HCT116 (cell line): ENCODE data around the gene SORCS2. TPM values are rescaled to one million over a fixed set of nuclear protein-coding genes. Genes with fewer than 3 reads are reported as not detected.

Experiments used
- ATAC-seq: fragments of 200-7000 bp; cut with Tn5 transposase; 2 replicates; pipeline ENCODE4 v1.9.1; 2020; ENCODE audit warnings: mild to moderate bottlenecking, moderate library complexity
- BruUV-seq: library from RNA; stranded (reverse); fragments of 400-500 nt; replicated peaks from 2 replicates; lab custom pipeline; 2021; lab: Mats Ljungman, UMichigan
- CTCF ChIA-PET: fragments of 300-600 bp; sonication (Branson Sonifier 250); formaldehyde crosslinking; loops from one replicate; lab custom pipeline; 2021; ENCODE audit warnings: antibody characterized with exemption; lab: Charles Lee
- POLR2A ChIA-PET: fragments of 300-600, 350-600 bp; sonication (Branson Sonifier 250); formaldehyde crosslinking; loops from one replicate; lab custom pipeline; 2021; ENCODE audit warnings: antibody characterized with exemption; lab: Charles Lee
- RAD21 ChIA-PET, 2 experiments: fragments of 300-600 bp; sonication (Branson Sonifier 250); formaldehyde crosslinking; loops; one replicate each; lab custom pipeline; 2023; ENCODE audit warnings: low total read pairs in 2 of 2; ENCODE audit not compliant: uncharacterized antibody in 2 of 2, unreplicated experiment in 2 of 2, low non-redundant PET in 1 of 2; lab: Charles Lee
- DNase-seq: peaks from one replicate; pipeline ENCODE4 v3.0.0-alpha.2; 2010; ENCODE audit warnings: low read depth, low spot score
- H2AFZ ChIP-seq: fragments of 200-600 bp; shearing (Covaris generic), sonication (generic); 2 replicates; pipeline ENCODE4 v1.6.1; 2017; ENCODE audit warnings: low read depth, mixed run types, mixed read lengths, antibody characterized with exemption, low read length; ENCODE audit not compliant: poor library complexity, severe bottlenecking
- H3K27ac ChIP-seq: 2 replicates; pipeline ENCODE4 v1.5.1; 2012; ENCODE audit warnings: low read depth, low read length
- H3K27me3 ChIP-seq: fragments of 200-600 bp; sonication (generic); 2 replicates; pipeline ENCODE4 v1.6.1; 2016; ENCODE audit warnings: mixed run types, low read length, mixed read lengths; ENCODE audit not compliant: insufficient read depth
- H3K36me3 ChIP-seq, 2 experiments: fragments of 200-500 bp in 1 of 2; fragments of 200-600 bp in 1 of 2; sonication (Bioruptor generic) in 1 of 2; sonication (generic) in 1 of 2; 2 replicates each; pipeline versions ENCODE4 v1.5.1 to v1.6.1; 2014 to 2016; ENCODE audit warnings: low read length in 2 of 2, inconsistent platforms in 1 of 2, mixed read lengths in 1 of 2, mixed run types in 1 of 2; ENCODE audit not compliant: insufficient read depth in 2 of 2, control insufficient read depth in 1 of 2
- H3K4me1 ChIP-seq, 2 experiments: fragments of 200-600 bp in 1 of 2; sonication (generic) in 1 of 2; 2 replicates each; pipeline versions ENCODE4 v1.5.1 to v1.6.1; 2012 to 2017; ENCODE audit warnings: low read length in 2 of 2, inconsistent platforms in 1 of 2, mild to moderate bottlenecking in 1 of 2, mixed read lengths in 1 of 2, mixed run types in 1 of 2, moderate library complexity in 1 of 2; ENCODE audit not compliant: insufficient read depth in 2 of 2, control insufficient read depth in 1 of 2
- H3K4me2 ChIP-seq: fragments of 200-600 bp; sonication (generic); 2 replicates; pipeline ENCODE4 v1.6.1; 2017; ENCODE audit warnings: mixed run types, low read length, mixed read lengths
- H3K4me3 ChIP-seq, 2 experiments: fragments of 200-600 bp in 1 of 2; sonication (generic) in 1 of 2; replicated peaks in 1 of 2; 2 replicates each; pipeline ENCODE4 v1.5.1; 2011 to 2016; ENCODE audit warnings: low read length in 2 of 2, control low read depth in 1 of 2, low read depth in 1 of 2, mild to moderate bottlenecking in 1 of 2, mixed read lengths in 1 of 2, mixed run types in 1 of 2
- H3K79me2 ChIP-seq: fragments of 200-600 bp; sonication (generic); 2 replicates; pipeline ENCODE4 v1.6.1; 2017; ENCODE audit warnings: mild to moderate bottlenecking, mixed run types, low read length, moderate library complexity, mixed read lengths; ENCODE audit not compliant: insufficient read depth
- H3K9ac ChIP-seq: fragments of 200-600 bp; sonication (generic); 2 replicates; pipeline ENCODE4 v1.6.1; 2016; ENCODE audit warnings: low read length, mixed read lengths
- H3K9me2 ChIP-seq: fragments of 200-600 bp; sonication (generic), shearing (Covaris generic); 2 replicates; pipeline ENCODE4 v1.6.1; 2017; ENCODE audit warnings: mixed run types, mild to moderate bottlenecking, moderate library complexity; ENCODE audit not compliant: insufficient read depth
- H3K9me3 ChIP-seq, 2 experiments: fragments of 200-500 bp in 1 of 2; fragments of 200-600 bp in 1 of 2; sonication (Bioruptor generic) in 1 of 2; sonication (generic) in 1 of 2; 2 replicates each; pipeline ENCODE4 v1.6.1; 2014 to 2017; ENCODE audit warnings: low read length in 2 of 2, mixed read lengths in 2 of 2, inconsistent platforms in 1 of 2, low read depth in 1 of 2, mild to moderate bottlenecking in 1 of 2, mixed run types in 1 of 2, moderate library complexity in 1 of 2; ENCODE audit not compliant: control insufficient read depth in 1 of 2, insufficient read depth in 1 of 2
- H4K20me1 ChIP-seq: fragments of 200-600 bp; sonication (generic), shearing (Covaris generic); 2 replicates; pipeline ENCODE4 v1.6.1; 2017; ENCODE audit warnings: mixed run types, mild to moderate bottlenecking, moderate library complexity; ENCODE audit not compliant: insufficient read depth
- CEBPB ChIP-seq: IDR thresholded peaks from 2 replicates; pipeline ENCODE4 v1.6.1; 2012; ENCODE audit warnings: low read depth
- CTCF ChIP-seq, 3 experiments: fragments of 200-600 bp in 1 of 3; sonication (generic) in 1 of 3; IDR thresholded peaks in 2 of 3; conservative IDR thresholded peaks in 1 of 3; 2 replicates each; pipeline ENCODE4 v1.5.1; 2012 to 2017; ENCODE audit warnings: low read depth in 2 of 3, low read length in 2 of 3, antibody characterized with exemption in 1 of 3, borderline replicate concordance in 1 of 3, control low read depth in 1 of 3, mild to moderate bottlenecking in 1 of 3, mixed read lengths in 1 of 3, mixed run types in 1 of 3, moderate library complexity in 1 of 3; ENCODE audit not compliant: insufficient read depth in 1 of 3
- EZH2 ChIP-seq: fragments of 200-600 bp; sonication (generic); IDR thresholded peaks from 2 replicates; pipeline ENCODE4 v1.6.1; 2017; ENCODE audit warnings: antibody characterized with exemption, mixed run types
- FOSL1 ChIP-seq: IDR thresholded peaks from 2 replicates; pipeline ENCODE4 v1.6.1; 2012; ENCODE audit warnings: low read depth
- JUND ChIP-seq: IDR thresholded peaks from 2 replicates; pipeline ENCODE4 v1.6.1; 2012
- REST ChIP-seq: IDR thresholded peaks from 2 replicates; pipeline ENCODE4 v1.6.1; 2012; ENCODE audit warnings: low read depth
- intact Hi-C: fragments of 100-400 bp; cut with micrococcal nuclease; formaldehyde crosslinking; loops from 2 replicates; pipeline ENCODE4 v1.10.0; 2022
- total RNA-seq: library from RNA; stranded (reverse); gene quantifications from one replicate; pipeline ENCODE4 v1.2.1, GENCODE V29; 2021; ENCODE audit not compliant: unreplicated experiment
- TF ChIP-seq, protein P1 (sequence below): IDR thresholded peaks from 2 replicates; pipeline ENCODE4 v1.6.1; 2011; ENCODE audit warnings: mild to moderate bottlenecking, low read length, moderate library complexity; ENCODE audit not compliant: insufficient replicate concordance; ENCODE audit errors: extremely low read depth

The SORCS2 gene
- total RNA-seq, 1 experiment from 2014 or later: 0.37 TPM

DNA sequence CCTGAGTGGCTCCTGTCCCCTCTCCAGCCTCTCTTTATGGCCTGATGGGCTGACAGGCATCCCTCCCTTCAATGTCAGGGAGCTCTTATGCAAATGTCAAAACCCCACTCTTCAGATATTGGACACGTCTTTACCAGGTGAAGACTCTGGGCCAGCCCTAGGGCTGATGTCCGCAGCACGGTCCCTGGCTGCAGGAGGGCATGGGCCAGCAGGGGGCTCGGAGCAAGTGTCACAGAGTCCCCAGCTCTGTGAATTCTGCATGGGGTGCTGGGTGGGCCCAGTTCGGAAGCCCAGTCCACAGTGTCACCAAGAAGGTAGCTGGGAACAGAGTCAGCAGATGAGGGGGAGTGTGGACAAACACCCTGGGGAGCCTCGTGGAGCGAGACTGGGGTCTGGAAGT is 282.0 kb downstream of the SORCS2 start:
- ChIA-PET CTCF (no interaction called here), POLR2A (no interaction called here), RAD21 (no interaction called here)
- Histone ChIP-seq H3K36me3 (no peaks in the 10 kb centered on the region), H3K9me2 (no peaks in the 10 kb centered on the region), H2AFZ (no peak overlapping the region), H3K4me1 (no peaks in the 10 kb centered on the region), H3K9ac (no peak overlapping the region), H3K4me2 (no peak overlapping the region), H3K4me3 (no peak overlapping the region), H4K20me1 (no peaks in the 10 kb centered on the region), H3K79me2 (no peaks in the 10 kb centered on the region), H3K27me3 (peaks cover 12% of the 10 kb centered on the region), H3K9me3 (no peaks in the 10 kb centered on the region), H3K27ac (no peak overlapping the region)
- ATAC-seq: no peak; the same call in 1 of the 2 replicates
- TF ChIP-seq, protein P1, sequence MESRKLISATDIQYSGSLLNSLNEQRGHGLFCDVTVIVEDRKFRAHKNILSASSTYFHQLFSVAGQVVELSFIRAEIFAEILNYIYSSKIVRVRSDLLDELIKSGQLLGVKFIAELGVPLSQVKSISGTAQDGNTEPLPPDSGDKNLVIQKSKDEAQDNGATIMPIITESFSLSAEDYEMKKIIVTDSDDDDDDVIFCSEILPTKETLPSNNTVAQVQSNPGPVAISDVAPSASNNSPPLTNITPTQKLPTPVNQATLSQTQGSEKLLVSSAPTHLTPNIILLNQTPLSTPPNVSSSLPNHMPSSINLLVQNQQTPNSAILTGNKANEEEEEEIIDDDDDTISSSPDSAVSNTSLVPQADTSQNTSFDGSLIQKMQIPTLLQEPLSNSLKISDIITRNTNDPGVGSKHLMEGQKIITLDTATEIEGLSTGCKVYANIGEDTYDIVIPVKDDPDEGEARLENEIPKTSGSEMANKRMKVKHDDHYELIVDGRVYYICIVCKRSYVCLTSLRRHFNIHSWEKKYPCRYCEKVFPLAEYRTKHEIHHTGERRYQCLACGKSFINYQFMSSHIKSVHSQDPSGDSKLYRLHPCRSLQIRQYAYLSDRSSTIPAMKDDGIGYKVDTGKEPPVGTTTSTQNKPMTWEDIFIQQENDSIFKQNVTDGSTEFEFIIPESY: no peak
- no peak for TF ChIP-seq JUND
- 0 out of 6 replicates have a peak, but pooled peaks of 1 of the 3 experiments have one; percentile 4 for TF ChIP-seq CTCF (IDR thresholded peaks at IDR 0.05 in 2 of 3, conservative IDR thresholded peaks at IDR 0.05 in 1 of 3; ENCODE audit: borderline replicate concordance in 1 of 3, insufficient read depth in 1 of 3, low read depth in 2 of 3, low read length in 2 of 3)
- intact Hi-C loops: no loop called here
- DNase-seq: no peak
- BruUV-seq: no TSS peak

GRCh38 chr4:7475207-7475606 is 282.9 kb downstream of the SORCS2 start:
- Histone ChIP-seq H4K20me1 (no peaks in the 10 kb centered on the region), H3K9me2 (no peaks in the 10 kb centered on the region), H3K36me3 (no peaks in the 10 kb centered on the region), H3K27ac (no peak overlapping the region), H3K9ac (no peak overlapping the region), H3K27me3 (peaks cover 5% of the 10 kb centered on the region; the same call in 1 of the 2 replicates), H3K4me1 (no peaks in the 10 kb centered on the region), H3K4me3 (no peak overlapping the region), H3K4me2 (no peak overlapping the region), H3K79me2 (no peaks in the 10 kb centered on the region), H3K9me3 (no peaks in the 10 kb centered on the region), H2AFZ (no peak overlapping the region)
- intact Hi-C loops: no loop called here
- DNase-seq (no peak), ATAC-seq (no peak)
- ChIA-PET CTCF (no interaction called here), POLR2A (no interaction called here), RAD21 (no interaction called here)
- no peak for TF ChIP-seq CEBPB
- no peak for TF ChIP-seq REST
- TF ChIP-seq, protein P1: no peak
- no peak for TF ChIP-seq EZH2
- no peak for TF ChIP-seq FOSL1
- BruUV-seq: no TSS peak
